GM12878 (cell line): Measurements from ENCODE around the gene SIM2. TPM values are rescaled to one million over a fixed set of nuclear protein-coding genes. Genes with fewer than 3 reads are reported as not detected.

Experiments
- ATAC-seq: fragments of 200-7000 bp; cut with Tn5 transposase; 3 replicates; pipeline ENCODE4 v1.9.1; 2020; ENCODE audit warnings: mild to moderate bottlenecking, moderate library complexity
- BruUV-seq: library from RNA; stranded (reverse); fragments of 400-500 nt; replicated peaks from 2 replicates; lab custom pipeline; 2021; lab: Mats Ljungman, UMichigan
- CTCF ChIA-PET: fragments of 300-600 bp; sonication (Branson Sonifier 250); formaldehyde crosslinking; extraction: SDS; loops from one replicate; lab custom pipeline; 2021; ENCODE audit warnings: inconsistent platforms; lab: Yijun Ruan, JAX
- POLR2A ChIA-PET: fragments of 350-600 bp; formaldehyde crosslinking; extraction: SDS; loops from one replicate; lab custom pipeline; 2021; ENCODE audit warnings: inconsistent platforms; lab: Charles Lee
- RAD21 ChIA-PET: fragments of 300-600 bp; sonication (Branson Sonifier 250); formaldehyde crosslinking; loops from one replicate; lab custom pipeline; 2023; ENCODE audit warnings: antibody characterized with exemption; ENCODE audit not compliant: unreplicated experiment; lab: Charles Lee
- SMC1A ChIA-PET: fragments of 300-600 bp; sonication (Branson Sonifier 250); formaldehyde crosslinking; loops from one replicate; lab custom pipeline; 2023; ENCODE audit not compliant: unreplicated experiment, uncharacterized antibody; lab: Charles Lee
- DNase-seq: peaks from one replicate; pipeline ENCODE4 v3.0.0-alpha.2; 2011; ENCODE audit warnings: low read depth, low spot score
- FAIRE-seq: peaks from 3 replicates; lab custom pipeline; 2011; peaks lifted over from hg19 to GRCh38; lab: Jason Lieb, UNC
- H2AFZ ChIP-seq: 2 replicates; pipeline ENCODE4 v1.6.0; 2011; ENCODE audit warnings: low read depth, low read length, control low read depth; ENCODE audit not compliant: control insufficient read depth
- H3K27ac ChIP-seq: 2 replicates; pipeline ENCODE4 v1.5.1; 2011; ENCODE audit warnings: control low read depth; ENCODE audit not compliant: control insufficient read depth, insufficient read depth
- H3K27me3 ChIP-seq, 2 experiments: replicated peaks in 1 of 2; 2 replicates each; pipeline versions ENCODE4 v1.6.0 to v1.6.1; 2011; ENCODE audit warnings: low read length in 1 of 2; ENCODE audit not compliant: control insufficient read depth in 2 of 2, insufficient read depth in 2 of 2
- H3K36me3 ChIP-seq, 2 experiments: 2 replicates each; pipeline ENCODE4 v1.5.1; 2011; ENCODE audit warnings: low read length in 1 of 2; ENCODE audit not compliant: control insufficient read depth in 2 of 2, insufficient read depth in 2 of 2
- H3K4me1 ChIP-seq: 2 replicates; pipeline ENCODE4 v1.6.1; 2011; ENCODE audit warnings: mild to moderate bottlenecking, low read length, moderate library complexity, mixed read lengths; ENCODE audit not compliant: control insufficient read depth, insufficient read depth
- H3K4me2 ChIP-seq: 2 replicates; pipeline ENCODE4 v1.6.0; 2011; ENCODE audit warnings: control low read depth; ENCODE audit not compliant: control insufficient read depth, insufficient read depth
- H3K4me3 ChIP-seq: fragments of 200-600 bp; sonication (generic); 2 replicates; pipeline ENCODE4 v1.5.1; 2016
- H3K79me2 ChIP-seq: 2 replicates; pipeline ENCODE4 v1.6.0; 2011; ENCODE audit warnings: low read length; ENCODE audit not compliant: control insufficient read depth, insufficient read depth
- H3K9ac ChIP-seq: 2 replicates; pipeline ENCODE4 v1.8.0; 2011; ENCODE audit warnings: low read length, control low read depth, mixed read lengths; ENCODE audit not compliant: control insufficient read depth, insufficient read depth
- H3K9me3 ChIP-seq: replicated peaks from 3 replicates; pipeline ENCODE4 v1.5.1; 2011; ENCODE audit warnings: mild to moderate bottlenecking, low read length; ENCODE audit not compliant: control insufficient read depth, insufficient read depth
- H4K20me1 ChIP-seq: 2 replicates; pipeline ENCODE4 v1.6.0; 2011; ENCODE audit not compliant: control insufficient read depth, insufficient read depth
- CBX3 ChIP-seq: fragments of 200-600 bp; sonication (generic); IDR thresholded peaks from 2 replicates; pipeline ENCODE4 v1.6.1; 2016; ENCODE audit warnings: low read depth, borderline replicate concordance
- CHD1 ChIP-seq: IDR thresholded peaks from 2 replicates; pipeline ENCODE4 v1.6.1; 2012; ENCODE audit warnings: low read depth, low read length, improper control_type of control experiment
- MTA3 ChIP-seq: IDR thresholded peaks from 2 replicates; pipeline ENCODE4 v1.6.1; 2012; ENCODE audit warnings: low read length, inconsistent platforms, borderline replicate concordance
- POU2F2 ChIP-seq: IDR thresholded peaks from 3 replicates; pipeline ENCODE4 v1.6.1; 2011; ENCODE audit warnings: low read depth, mild to moderate bottlenecking, low read length, borderline replicate concordance
- RUNX3 ChIP-seq: IDR thresholded peaks from 2 replicates; pipeline ENCODE4 v1.6.1; 2012; ENCODE audit warnings: low read length, inconsistent platforms
- SMC3 ChIP-seq: IDR thresholded peaks from 2 replicates; pipeline ENCODE4 v1.6.1; 2011; ENCODE audit warnings: low read length, improper control_type of control experiment, borderline replicate concordance
- SUPT20H ChIP-seq: IDR thresholded peaks from 2 replicates; pipeline ENCODE4 v1.6.1; 2011; ENCODE audit warnings: low read depth, mild to moderate bottlenecking, low read length, moderate library complexity, borderline replicate concordance; ENCODE audit not compliant: control insufficient read depth
- TCF3 ChIP-seq: IDR thresholded peaks from 2 replicates; pipeline ENCODE4 v1.6.1; 2012; ENCODE audit warnings: low read depth, mild to moderate bottlenecking, low read length, borderline replicate concordance; ENCODE audit not compliant: insufficient read depth
- WGBS: methylation state at CpG from one replicate; pipeline ENCODE4 v1.1.6; 2016; ENCODE audit warnings: low lambda C conversion rate; ENCODE audit not compliant: insufficient replicate concordance, insufficient coverage; ENCODE audit errors: missing lambda C conversion rate; 5-methylcytosine and 5-hydroxymethylcytosine counted together
- in situ Hi-C: fragments of 300-500 bp; cut with MboI; formaldehyde crosslinking; loops from 9 replicates; pipeline ENCODE4 v1.14.3; 2018; ENCODE audit warnings: mixed read lengths
- intact Hi-C: fragments of 100-400 bp; cut with micrococcal nuclease; formaldehyde crosslinking; loops from one replicate; pipeline ENCODE4 v1.14.2; 2022; ENCODE audit not compliant: unreplicated experiment
- polyA plus RNA-seq, 11 experiments: library from polyadenylated mRNA; depleted of rRNA in 4 of 11; unstranded in 6 of 11; stranded (reverse) in 5 of 11; fragments of >200 nt; fragmentation: Nextera tagmentation in 4 of 11; fragmentation: Illumina TruSeq in 1 of 11; extraction: Ambion mirVana in 4 of 11; extraction: Trizol in 1 of 11; gene quantifications; 1 replicate in 1 of 11; 2 replicates in 10 of 11; pipeline versions ENCODE4 v1.2.1 to v1.2.3, GENCODE V29; 2011 to 2016; ENCODE audit warnings: inconsistent platforms in 2 of 11, missing spikeins in 2 of 11, low read depth in 1 of 11
- total RNA-seq, 4 experiments: library from RNA; depleted of rRNA in 3 of 4; stranded (reverse); fragments of >200 nt in 3 of 4; fragmentation: Illumina TruSeq in 1 of 4; extraction: Trizol in 1 of 4; gene quantifications; 2 replicates each; pipeline versions ENCODE4 v1.2.1 to v1.2.3, GENCODE V29; 2013 to 2021
- TF ChIP-seq, protein P1 (sequence below): IDR thresholded peaks from 2 replicates; pipeline ENCODE4 v1.6.1; 2012; ENCODE audit warnings: mild to moderate bottlenecking, low read depth, low read length
- TF ChIP-seq, protein P2 (sequence below): IDR thresholded peaks from 2 replicates; pipeline ENCODE4 v1.6.1; 2012; ENCODE audit warnings: low read depth, low read length, improper control_type of control experiment

The SIM2 gene
- total and polyA plus RNA-seq, 10 of the 15 experiments (the other 5 are each of a cell fraction or from before 2014, with no cell fraction given) = 0.02 to 0.15 (median 0.05) TPM; not detected in 7

DNA sequence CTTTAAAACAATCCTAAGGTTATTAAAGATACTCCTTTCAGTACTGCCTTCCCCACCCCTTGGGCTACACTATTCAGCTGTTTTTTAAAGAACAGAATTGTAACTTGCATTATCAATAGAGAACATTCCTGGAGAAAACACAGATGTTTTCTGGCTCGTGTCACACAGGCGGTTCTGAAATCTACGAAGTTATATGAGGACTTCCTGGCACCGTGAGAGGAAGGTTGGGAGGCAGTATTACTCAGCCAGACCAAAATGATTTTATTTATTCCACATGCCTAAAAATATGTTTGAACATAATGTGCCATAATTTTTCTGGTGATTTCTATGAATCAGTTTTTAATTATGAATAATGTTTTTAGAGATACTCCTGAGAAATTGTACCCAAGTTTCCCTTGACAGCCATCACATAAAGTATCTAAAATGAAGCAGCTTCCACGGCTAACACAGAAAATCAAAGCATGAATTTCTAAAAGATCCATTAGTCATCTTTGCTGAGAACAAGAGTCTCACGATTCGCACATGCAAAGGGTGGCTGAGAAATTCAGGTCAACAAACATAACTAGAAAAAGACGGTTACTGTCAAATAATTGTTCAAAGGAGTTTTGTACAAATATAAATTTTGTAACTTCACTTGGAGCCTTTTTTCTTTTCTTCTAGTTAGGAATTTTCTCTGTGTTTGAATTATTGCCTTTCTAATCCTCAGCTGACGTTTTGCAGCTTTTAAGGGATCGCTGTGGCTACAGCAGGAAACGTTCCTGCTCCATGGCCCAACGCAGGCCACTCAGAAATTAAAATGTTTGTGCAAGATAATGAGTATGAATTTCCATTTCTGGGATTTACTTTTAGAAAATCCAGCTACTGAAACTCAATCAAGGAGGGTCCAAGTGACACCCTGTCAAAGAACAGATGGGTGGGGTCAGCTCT is 8.0 kb upstream of the SIM2 start:
- H3K4me1 ChIP-seq = no peaks in the 10 kb centered on the region
- no peaks in the 10 kb centered on the region for H3K79me2 ChIP-seq
- ATAC-seq (no peak), DNase-seq (no peak)
- SMC1A ChIA-PET = no interaction called here
- no peaks in the 10 kb centered on the region for H4K20me1 ChIP-seq
- H3K9me3 ChIP-seq = no peaks in the 10 kb centered on the region
- H3K4me3 ChIP-seq = no peak overlapping the region
- intact Hi-C loops = no loop called here
- 16% methylated on average over 12 of the region's 12 CpGs for WGBS
- TF ChIP-seq, protein P1, sequence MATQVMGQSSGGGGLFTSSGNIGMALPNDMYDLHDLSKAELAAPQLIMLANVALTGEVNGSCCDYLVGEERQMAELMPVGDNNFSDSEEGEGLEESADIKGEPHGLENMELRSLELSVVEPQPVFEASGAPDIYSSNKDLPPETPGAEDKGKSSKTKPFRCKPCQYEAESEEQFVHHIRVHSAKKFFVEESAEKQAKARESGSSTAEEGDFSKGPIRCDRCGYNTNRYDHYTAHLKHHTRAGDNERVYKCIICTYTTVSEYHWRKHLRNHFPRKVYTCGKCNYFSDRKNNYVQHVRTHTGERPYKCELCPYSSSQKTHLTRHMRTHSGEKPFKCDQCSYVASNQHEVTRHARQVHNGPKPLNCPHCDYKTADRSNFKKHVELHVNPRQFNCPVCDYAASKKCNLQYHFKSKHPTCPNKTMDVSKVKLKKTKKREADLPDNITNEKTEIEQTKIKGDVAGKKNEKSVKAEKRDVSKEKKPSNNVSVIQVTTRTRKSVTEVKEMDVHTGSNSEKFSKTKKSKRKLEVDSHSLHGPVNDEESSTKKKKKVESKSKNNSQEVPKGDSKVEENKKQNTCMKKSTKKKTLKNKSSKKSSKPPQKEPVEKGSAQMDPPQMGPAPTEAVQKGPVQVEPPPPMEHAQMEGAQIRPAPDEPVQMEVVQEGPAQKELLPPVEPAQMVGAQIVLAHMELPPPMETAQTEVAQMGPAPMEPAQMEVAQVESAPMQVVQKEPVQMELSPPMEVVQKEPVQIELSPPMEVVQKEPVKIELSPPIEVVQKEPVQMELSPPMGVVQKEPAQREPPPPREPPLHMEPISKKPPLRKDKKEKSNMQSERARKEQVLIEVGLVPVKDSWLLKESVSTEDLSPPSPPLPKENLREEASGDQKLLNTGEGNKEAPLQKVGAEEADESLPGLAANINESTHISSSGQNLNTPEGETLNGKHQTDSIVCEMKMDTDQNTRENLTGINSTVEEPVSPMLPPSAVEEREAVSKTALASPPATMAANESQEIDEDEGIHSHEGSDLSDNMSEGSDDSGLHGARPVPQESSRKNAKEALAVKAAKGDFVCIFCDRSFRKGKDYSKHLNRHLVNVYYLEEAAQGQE = no peak
- TF ChIP-seq MTA3 (no peak), CHD1 (no peak), TCF3 (no peak), RUNX3 (no peak), SMC3 (no peak), CBX3 (no peak), SUPT20H (no peak), POU2F2 (no peak)
- TF ChIP-seq, protein P2, sequence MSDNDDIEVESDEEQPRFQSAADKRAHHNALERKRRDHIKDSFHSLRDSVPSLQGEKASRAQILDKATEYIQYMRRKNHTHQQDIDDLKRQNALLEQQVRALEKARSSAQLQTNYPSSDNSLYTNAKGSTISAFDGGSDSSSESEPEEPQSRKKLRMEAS = no peak
- TF ChIP-seq, all 136 proteins: peak for 0
- ChIA-PET CTCF (interaction anchor here (0.7 kb wide), 1 partner anchor 60 kb away, joined by 3 read pairs; no protein-coding TSS in a partner anchor), RAD21 (no interaction called here), POLR2A (no interaction called here)
- H3K36me3 ChIP-seq = no peaks in the 10 kb centered on the region
- H3K27me3 ChIP-seq = peaks cover 7 to 33% of the 10 kb centered on the region in 2 experiments
- H3K9ac ChIP-seq = no peak overlapping the region
- in situ Hi-C loops = no loop called here
- no peak overlapping the region for H2AFZ ChIP-seq
- no TSS peak for BruUV-seq
- no peak overlapping the region for H3K4me2 ChIP-seq
- FAIRE-seq = no peak
- no peak overlapping the region for H3K27ac ChIP-seq
